ENCODE data around the gene TSPAN14.

TSPAN14 gene

DNA sequence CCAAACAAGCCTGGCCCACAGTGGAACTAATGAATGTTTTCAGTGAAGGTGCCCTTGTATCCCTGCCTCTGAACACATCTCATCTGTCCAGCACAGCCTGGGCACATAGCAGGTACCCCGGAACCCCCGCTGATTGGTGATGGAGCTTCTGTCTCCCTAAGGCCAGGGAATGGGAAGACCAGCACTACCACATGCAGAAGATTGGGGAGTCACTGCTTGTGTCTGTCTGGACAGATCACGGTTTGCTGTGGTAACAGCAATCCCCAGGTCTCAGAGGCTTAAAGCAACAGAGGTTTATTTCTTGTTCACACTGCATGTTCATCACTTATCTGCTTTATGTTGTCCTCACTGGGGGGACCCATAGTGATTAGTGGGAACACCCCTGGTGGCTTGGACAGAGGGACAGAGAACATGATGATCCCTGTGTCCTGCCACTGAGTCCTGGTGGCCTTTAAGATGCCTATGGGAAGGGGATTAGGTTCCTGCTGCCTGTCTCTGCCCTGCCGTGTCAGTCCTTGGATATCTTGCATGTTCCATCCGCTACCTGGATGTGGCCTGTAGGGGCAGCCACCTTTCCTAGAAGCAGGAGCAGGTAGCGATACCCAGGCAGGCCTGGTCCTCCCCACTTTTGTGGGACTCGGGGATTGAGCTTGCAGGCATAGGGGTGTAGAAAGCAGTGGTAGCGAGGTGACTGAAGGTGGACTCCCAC, 3.6 kb downstream of the TSPAN14 start:
- DNase-seq, result no peak

DNA sequence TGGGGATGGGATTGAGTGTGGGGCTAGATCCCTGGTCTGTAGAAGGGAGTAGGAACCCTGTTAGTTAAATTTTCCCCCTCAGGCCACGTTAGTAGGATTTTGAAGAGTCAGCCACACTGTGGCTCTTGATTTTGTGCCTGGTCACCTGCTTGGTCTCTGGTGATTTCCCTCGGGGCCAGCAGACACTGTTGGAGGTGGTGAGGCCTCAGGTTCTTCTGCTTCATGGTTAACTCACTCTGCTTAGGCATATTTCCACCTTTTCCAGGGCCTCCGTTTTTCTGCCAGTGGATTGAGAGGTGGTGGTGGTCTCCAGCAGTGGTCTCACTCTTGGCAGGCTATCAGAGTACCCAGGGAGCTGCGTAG, 4.1 kb downstream of the TSPAN14 start:
- DNase-seq, result no peak

DNA sequence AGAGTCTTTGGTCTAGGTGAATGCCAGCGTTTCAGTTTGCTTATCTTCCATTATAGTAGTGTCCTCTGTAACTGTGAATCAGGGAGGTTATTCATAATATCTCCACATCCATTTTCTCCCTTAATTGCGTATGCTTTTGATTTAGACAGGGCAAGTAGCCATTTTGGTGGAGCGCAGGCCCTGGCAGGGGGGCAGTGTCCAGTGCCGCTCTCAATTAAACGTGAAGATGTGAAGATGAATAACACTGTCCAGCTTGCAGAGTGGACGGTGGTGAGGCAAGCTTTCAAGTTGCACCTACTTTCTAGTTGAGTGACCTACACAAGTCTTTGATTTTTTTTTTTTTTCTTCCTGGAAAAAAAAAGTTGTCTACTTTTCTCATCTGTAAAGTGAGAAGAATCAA, 4.5 kb downstream of the TSPAN14 start:
- DNase-seq, result no peak

DNA sequence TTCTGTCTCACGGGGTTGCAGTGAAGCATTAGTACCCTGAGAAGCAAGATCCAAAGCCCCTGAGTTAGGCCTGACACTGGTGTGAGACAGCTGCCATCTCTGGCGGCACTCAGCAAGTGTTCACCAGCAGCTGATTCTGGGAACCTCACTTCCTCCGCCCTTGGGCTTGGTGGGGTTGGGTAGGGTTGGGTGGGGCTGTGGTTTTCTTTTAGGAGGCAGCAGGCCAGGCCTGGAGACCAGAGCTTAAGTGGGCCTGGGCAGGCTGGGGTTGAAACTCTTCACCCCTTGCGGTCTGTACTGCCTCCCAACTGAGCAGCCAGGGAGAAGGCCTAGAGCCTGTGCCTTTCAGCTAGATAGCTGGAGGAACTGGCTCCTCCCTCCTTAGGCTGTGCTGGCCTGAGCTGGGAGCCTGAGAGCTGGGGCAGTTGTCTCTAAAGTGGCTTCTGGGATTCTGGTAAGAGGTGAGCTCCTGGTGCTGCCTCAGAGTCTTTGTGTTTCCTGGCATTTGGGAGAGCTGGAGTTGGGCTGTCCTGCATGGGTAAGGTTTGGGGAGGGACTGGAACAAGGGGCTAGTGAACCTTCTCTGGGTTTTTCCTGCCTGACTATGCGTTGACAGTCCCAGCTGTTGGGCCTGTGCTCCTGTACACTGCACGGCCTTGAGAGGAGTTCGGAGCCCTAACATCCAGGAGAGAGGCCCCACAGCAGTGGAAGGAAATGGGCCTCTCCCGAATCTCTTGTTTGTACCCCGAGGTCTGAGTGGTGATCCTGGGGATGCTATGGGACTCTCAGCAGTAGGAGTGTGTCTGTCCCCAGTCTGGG, 5.1 kb downstream of the TSPAN14 start:
- peak; percentile 68 for DNase-seq

DNA sequence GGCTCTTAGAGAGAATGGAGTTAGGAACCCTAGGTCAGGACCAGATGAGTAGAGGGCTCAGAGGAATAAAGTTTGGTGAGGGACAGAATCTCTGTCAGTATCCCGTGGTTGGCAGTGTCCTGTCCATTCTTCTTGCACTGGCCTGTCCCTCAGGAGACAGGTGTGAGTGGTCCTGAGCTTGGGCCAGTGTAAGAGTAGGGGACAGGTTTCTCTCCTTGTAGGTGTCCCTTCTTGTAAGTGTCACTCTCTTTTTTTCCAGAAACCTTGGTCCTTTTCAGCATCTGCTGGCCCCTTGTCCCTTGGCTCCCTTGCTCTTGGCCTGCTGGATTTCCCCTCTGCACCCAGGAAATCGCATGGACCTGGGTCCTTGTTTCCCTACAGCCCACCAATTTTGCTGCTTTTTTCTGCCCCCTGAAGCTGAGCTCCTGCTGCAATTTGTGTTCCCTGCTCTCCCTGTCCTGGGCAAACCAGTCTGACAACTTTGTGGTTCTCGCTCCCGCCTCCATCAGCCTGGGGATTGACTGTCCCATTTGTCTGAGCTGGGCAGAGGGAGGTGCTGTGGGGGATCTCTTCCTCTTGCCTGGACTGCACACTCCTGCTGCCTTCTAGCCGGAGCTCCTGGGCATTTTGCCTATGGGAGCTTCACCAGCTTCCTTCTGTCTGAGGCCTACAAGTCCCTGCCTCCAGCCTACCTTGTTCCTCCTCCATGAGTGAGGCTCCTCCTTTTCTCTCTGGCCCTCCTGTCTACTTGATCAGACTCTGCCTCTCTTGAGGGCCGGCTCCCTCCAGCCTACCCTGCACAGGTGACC, 6.5 kb downstream of the TSPAN14 start:
- no peak for DNase-seq

DNA sequence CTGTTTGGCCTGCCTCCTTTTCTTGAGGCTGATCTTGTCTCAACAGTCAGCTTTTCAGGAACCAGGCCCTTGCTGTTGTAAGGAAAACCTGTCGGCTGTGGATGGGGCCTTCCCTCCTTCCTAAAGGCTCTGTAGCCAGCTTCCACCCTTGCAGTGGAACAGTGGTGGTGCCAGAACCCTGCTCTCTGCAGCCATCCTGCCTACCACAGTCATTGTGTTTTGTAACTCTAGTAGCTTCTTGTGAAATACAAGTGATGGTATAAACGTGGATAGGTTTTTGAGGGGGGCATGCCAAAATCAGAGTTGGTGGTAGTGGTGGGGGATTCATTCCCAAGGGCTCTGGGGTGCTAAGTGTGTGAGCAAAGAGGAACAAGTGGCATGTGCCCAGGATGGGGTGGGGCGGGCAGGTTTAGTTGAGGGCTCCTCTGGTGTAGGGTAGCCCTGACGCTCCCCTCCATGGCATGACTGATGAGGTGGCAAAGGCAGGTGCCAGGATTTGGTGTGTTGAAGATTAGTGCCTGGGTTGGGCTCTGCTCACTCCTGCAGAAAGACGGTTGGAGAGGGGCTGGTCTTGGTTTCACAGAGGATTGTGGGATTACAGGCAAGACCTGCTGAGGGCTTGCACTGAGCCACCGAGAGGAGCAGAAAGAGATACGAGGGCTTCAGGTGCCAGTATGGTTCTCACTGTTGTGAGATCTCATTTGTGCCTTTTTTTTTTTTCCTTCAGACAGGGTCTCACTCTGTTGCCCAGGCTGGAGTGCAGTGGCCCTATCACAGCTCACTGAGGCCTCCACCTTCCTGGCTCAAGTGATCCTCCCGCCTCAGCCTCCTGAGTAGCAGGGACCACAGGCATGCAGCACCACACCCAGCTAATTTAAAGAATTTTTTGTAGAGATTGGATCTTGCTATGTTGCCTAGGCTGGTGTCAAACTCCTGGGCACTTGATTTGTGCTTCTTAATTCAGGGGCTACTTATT, 7.4 kb downstream of the TSPAN14 start:
- no peak for DNase-seq

DNA sequence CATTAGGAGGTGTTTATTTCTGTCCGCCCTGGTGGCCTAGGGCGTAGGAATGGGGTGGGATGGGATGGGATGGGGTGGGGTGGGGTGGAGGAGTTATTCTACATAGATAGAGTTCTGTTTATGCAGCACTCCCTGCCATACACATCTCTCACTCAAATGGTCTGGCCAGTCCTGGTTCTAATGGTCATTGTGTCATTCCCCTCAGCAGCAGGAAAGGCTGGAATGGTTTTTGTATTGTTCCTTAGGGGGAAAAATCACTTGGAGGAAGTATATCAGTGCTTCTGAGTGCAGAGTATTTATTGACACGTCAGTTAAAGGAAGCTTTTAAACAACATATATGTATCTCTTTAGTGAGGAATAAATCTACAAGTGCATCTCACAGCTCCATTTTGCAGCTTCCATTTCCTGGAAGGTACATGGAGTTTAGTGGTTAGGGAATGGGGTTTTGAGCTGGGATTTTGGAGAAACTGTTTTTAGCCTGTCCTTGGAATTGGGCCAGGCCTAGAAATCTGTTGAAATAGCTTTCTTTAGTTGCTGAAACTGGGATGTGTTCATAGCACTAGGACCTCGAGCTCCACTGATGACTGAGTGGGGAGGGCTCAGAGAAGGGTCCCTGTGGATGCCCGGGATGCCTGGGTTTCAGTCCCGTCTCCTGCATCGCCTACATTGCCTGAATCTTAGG, 8.3 kb downstream of the TSPAN14 start:
- DNase-seq, result no peak

DNA sequence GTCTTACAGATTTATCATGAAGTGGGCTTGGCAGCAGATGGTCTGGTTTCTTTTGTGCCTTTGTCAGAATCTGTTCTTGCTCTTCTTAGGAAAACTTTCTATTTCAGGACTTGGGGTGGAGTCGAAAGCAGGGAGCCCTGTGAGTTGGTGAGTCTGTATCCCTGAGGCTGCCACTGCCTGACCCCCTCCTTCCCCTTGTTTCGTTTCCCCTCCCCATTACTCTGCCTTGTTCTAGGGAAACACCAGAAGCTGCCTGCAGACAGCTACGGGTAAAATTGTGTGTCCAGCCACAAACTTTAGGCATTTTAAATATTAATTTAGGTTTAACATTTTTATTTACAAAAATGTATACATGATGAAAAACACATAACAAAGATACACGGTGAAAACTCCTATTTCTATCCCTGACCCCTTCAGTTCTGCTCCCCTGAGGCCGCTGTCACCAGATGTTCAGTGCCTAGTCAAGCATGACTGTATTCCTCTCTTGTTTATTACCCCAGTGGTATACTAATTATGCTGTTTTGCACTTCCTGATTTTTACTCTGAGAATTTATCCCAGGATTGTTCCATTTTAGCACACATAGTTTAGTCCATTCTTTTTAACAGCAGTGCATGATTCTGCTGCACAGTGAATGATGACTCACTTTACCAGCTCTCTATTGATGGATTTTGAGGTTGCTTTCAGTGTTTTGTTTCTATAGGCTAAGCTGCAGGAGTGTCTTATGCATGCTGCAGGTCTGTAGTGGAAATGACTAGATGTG, 9.1 kb downstream of the TSPAN14 start:
- DNase-seq, result no peak

DNA sequence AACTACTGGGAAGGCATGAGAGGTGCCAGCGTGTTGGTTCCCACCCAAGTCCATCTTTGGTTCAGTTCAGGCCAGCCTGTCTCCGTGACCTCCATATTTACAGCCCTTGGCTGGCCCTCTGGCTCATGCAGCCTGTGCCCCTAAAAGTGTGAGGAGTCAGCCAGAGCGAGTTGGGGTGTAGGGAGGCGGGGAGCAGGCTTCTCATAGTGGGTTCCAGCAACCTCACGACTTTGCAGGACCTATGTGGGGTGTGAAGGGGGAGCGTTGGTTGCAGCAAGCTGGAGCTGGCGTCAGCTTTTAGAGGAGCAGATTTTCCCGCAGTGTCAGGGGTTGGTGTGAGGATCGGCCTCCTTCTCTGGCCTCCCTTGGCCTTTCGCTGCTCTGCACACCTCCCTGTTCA, 9.8 kb downstream of the TSPAN14 start:
- no peak for DNase-seq

DNA sequence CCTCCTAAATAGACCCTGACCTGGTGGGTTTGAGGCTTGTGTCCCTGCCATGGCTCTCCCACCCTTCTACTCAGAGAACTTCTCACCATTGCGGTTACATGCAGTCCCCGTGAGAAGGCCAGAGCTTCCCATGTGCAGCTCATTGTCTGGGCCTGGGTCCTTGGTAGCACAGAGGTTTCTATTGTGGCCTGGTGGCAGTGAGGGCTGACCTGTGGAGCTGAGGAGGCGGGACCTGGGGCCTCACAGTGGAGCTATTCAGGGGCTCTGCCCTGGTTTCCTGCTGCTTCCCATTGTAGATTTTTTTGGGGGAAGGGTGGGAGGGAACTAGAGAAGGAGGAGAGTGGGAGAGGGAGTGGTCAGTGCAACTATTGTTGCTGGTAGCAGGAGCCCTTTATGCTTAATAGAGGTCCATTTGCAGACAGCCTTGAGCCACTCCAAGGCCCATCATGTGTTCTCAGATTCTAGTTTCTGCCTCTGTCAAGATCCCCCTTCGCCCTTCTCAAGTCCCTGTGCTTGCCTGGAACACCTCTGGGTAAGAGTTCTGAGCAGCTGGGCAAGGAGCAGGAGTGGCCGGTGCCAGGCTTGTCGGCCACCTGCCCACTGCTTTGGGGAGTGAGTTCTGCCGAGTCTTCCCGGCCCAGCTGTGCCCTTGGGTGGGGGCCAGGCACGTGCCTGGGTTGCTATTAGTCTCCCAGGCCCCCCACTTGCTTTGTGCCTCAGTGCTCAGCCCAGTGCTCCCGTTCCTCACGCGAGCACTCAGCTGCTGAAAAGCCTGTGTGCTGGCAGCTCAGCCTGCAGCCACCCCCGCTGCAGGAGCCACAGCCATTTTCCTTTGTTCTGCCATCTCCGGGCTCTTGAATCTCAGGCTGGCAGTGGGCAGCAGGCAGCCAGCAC, 10.7 kb downstream of the TSPAN14 start:
- no peak for DNase-seq

DNA sequence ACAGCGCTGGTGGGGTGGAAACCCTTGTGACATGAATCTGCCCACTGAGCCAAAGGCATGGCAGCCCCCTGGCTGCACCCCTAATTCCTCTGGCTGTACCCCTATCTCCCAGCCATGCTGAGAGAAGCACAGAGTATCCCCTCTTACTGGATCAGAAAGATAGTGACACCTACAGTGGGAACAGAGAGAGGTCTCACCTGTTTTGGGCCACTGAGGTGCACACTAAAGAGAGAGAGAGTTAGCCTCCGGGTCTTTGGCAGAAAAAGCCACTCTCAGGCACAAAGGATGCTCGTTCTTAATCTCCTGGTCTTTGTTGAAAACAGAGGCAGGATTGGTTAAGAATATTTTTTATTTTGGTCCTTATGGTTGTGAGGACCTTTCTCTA, 11.3 kb downstream of the TSPAN14 start:
- no peak for DNase-seq

DNA sequence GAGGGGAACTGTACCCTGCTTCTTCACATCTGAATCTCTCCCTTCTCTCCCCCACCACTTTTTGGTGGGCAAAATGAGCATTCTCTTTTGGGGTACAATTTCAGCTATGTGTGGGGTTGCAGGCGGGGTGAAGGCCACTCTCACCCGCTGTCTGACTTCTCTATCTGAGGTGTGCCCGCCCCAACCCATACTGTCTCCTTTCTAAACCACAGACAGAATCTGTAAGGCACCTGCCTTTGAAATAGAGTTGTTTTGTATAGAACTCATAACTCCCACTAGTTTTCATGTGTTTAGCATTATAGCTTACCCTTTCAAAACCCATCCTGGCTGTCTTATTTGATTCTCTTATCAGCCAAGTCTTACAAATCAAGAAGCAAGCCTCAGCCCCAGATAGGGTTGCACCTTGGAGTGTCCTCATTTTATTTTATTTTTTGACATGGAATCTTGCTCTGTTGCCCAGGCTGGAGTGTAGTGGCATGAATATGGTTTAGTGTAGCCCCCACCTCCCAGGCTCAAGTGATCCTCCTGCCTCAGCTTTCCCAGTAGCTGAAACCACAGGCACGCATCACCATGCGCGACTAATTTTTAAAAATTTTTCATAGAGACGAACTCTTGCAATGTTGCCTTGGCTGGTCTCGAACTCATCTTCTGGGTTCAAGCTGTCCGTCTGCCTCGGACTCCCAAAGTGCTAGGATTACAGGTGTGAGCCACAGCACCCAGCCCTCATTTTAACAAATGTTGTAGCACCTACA, 11.9 kb downstream of the TSPAN14 start:
- DNase-seq, result peak; percentile 59

DNA sequence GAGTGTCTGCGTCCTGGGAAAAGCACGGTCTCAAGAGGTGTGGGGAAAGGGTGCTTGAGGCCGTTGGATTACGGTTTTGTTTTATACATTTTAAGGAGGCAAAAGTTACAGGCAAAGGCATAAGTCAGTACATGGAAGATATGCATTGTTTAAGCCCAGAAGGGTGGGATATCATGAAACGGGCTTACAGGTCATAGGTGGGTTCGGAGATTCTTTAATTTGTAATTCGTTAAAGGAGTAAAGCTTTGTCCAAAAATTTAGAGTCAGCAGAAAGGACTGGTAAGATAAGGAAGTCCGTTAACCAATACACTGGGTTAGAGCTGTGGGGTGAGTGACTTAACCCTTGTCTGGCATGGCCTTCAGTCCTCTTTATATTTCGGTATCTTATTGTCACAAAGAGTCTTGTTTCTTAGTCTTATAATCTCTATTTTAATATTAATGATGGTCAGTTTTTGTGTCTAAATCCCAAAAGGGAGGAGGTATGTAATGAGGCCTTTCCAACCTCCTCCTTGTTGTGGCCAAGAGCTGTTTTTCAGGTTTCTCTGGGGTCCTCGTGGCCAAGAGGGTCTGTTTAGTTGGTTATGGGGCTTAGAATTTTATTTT, 12.7 kb downstream of the TSPAN14 start:
- DNase-seq, result no peak

DNA sequence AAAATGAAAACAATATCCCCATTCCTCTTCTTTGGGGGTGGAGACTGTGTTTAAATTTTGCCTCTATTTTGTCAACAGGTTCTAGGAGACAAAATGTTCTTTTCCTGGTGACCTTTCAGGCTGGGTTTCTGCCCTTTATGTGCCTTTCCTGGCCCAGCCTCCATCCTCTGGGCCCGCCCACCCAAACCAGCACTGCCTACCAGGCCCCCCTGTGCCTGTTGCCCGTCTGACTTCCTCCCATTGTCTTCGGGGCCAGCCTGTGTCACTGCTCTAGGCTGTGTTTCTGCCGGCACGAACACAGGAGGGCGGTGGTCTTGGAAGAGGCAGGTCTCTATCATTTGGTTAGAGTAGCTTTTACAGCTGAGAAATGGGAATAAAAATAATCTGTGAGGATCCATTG, 13.9 kb downstream of the TSPAN14 start:
- peak; percentile 71 for DNase-seq

DNA sequence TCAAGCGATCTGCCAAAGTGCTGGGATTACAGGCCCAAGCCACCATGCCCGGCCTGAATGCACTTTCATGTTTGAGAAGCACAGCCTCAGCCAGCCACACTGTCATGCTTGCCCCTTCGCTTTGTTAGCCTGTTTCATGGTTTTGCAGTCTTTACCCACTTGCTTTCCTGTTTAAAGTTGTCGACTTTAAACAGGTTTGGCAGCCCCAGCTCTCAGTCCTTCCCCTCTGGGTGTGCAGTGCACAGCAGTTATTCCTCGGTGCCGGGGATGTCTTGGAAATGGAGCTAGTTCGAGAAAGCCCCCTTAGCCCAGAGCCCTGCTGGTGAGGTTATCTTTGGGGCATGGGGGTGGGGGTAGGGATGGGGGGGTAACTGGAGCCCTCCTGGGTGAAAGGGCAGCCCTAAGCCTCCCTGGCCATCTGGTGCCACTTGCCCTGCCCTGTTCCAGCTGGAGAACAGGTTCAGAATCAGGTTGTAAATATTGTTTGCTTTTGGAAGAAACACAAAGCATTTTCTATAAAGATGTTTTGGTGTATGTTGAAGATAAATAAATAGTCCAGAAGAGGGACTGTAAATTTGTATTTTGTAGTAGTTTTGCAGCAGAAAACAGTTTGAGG, 14.8 kb downstream of the TSPAN14 start:
- no peak for DNase-seq

DNA sequence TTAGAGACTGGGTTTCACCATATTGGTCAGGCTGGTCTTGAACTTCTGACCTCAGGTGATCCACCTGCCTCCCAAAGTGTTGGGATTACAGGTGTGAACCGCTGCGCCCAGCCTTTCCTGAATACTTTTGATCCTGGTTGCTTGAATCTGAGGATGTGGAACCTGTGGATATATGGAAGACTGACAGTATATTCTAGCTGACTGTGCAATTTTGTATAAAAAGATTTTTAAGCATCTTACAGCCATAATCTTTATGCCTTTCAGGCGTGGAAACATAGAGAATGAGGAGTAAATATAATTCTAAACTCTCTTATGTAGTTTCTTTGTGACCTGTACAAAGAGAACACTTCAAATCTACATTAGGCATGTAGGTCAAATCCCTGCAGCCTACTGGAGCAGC, 16.2 kb downstream of the TSPAN14 start:
- no peak for DNase-seq

DNA sequence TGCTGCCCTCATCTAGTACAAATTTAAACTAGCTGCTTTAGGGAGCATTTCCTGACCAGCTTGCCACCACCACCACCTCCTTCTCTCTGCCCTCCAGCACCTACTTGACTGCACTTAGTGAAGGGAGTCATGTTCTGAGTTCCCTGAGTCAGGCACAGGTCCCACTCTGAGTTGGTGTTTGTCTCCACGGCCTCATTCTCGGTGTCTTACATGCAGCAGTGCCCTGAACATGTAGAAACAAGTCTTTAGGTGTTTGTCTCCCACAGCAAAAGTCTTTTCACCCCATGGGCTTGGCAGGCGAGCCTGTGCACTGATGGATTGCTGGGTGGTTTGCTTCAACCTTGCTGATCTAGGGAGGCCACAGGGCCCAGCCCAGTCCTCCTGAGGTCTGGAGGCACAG, 16.9 kb downstream of the TSPAN14 start:
- peak; percentile 63 for DNase-seq

DNA sequence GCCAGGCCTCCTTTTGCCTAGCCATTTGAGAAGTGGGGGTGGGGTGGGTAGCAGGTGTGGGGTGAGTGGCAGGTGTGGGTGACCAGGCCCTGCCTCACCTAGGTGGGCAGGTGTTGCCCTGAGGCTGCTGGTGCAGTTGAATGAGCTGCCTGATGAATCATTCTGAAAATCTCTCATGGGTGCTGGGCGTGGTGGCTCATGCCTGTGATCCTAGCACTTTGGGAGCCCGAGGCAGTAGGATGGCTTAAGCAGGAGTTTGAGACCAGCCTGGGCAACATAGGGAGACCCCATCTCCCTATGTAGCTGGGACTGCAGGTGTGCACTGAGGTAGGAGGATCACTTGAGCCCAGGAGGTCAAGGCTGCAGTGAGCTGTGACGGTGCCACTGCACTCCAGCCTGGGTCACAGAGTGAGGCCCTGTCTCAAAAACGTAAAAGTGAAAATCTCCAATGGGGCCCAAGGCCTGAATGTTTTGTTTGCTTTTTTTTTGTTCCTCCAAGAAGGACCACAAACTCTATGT, 17.7 kb downstream of the TSPAN14 start:
- DNase-seq, result peak; percentile 71

All from stimulated activated CD4-positive, alpha-beta T cell treated with anti-CD3 and anti-CD28 coated beads, Interleukin-4, amount 100 ng/mL, for 24 hours (primary cell).